K562 (cell line): ENCODE measurements around the gene KMT2D. TPM values are rescaled to one million over a fixed set of nuclear protein-coding genes. Genes with fewer than 3 reads are reported as not detected.

Source experiments
- ATAC-seq: fragments of 200-7000 bp; cut with Tn5 transposase; 3 replicates; pipeline ENCODE4 v1.9.1; 2020; ENCODE audit warnings: moderate library complexity
- BruUV-seq: library from RNA; stranded (reverse); fragments of 400-500 nt; replicated peaks from 2 replicates; lab custom pipeline; 2021; lab: Mats Ljungman, UMichigan
- CTCF ChIA-PET: fragments of 300-600 bp; formaldehyde crosslinking; extraction: SDS; loops from one replicate; lab custom pipeline; 2021; ENCODE audit warnings: low intra/inter-chr PET ratio; lab: Yijun Ruan, JAX
- POLR2A ChIA-PET: fragments of 300-600, 350-650 bp; sonication (Branson Sonifier 250); formaldehyde crosslinking; extraction: SDS; loops from one replicate; lab custom pipeline; 2021; ENCODE audit warnings: antibody characterized with exemption, inconsistent platforms; lab: Yijun Ruan, JAX
- DNase-seq, 4 experiments: peaks; one replicate each; pipeline versions ENCODE4 v3.0.0 to v3.0.0-alpha.2; 2011 to 2018; ENCODE audit warnings: low spot score in 3 of 4, mixed read lengths in 3 of 4; ENCODE audit errors: extremely low read depth in 1 of 4
- FAIRE-seq: peaks from 2 replicates; lab custom pipeline; 2011; peaks lifted over from hg19 to GRCh38; lab: Jason Lieb, UNC
- H2AFZ ChIP-seq: 2 replicates; pipeline ENCODE4 v1.6.0; 2011; ENCODE audit warnings: low read depth, low read length, control low read depth, inconsistent platforms
- H3K27ac ChIP-seq: fragments of 200-600 bp; 3 replicates; pipeline ENCODE4 v1.8.0; 2011; ENCODE audit warnings: low read depth, mild to moderate bottlenecking, control low read depth, inconsistent platforms, low read length, moderate library complexity, mixed read lengths; ENCODE audit errors: extremely low read depth
- H3K27me3 ChIP-seq, 2 experiments: fragments of 300-600 bp in 1 of 2; 2 replicates in 1 of 2; 3 replicates in 1 of 2; pipeline versions ENCODE4 v1.6.0 to v1.8.0; 2011; ENCODE audit warnings: inconsistent platforms in 2 of 2, low read length in 2 of 2, mild to moderate bottlenecking in 1 of 2, mixed read lengths in 1 of 2, moderate library complexity in 1 of 2; ENCODE audit not compliant: control insufficient read depth in 2 of 2, insufficient read depth in 2 of 2
- H3K36me3 ChIP-seq: fragments of 300-600 bp; 3 replicates; pipeline ENCODE4 v1.8.0; 2011; ENCODE audit warnings: mild to moderate bottlenecking, low read length, inconsistent platforms; ENCODE audit not compliant: control insufficient read depth, insufficient read depth
- H3K4me1 ChIP-seq, 2 experiments: fragments of 200-600 bp in 1 of 2; replicated peaks in 1 of 2; 2 replicates in 1 of 2; 3 replicates in 1 of 2; pipeline versions ENCODE4 v1.5.1 to v1.8.0; 2011; ENCODE audit warnings: inconsistent platforms in 2 of 2, low read length in 2 of 2, mild to moderate bottlenecking in 1 of 2, mixed read lengths in 1 of 2, moderate library complexity in 1 of 2; ENCODE audit not compliant: control insufficient read depth in 2 of 2, insufficient read depth in 2 of 2
- H3K4me2 ChIP-seq: 2 replicates; pipeline ENCODE4 v1.6.1; 2011; ENCODE audit warnings: low read length, control low read depth, inconsistent platforms, mixed read lengths; ENCODE audit not compliant: insufficient read depth
- H3K4me3 ChIP-seq: fragments of 200-600 bp; sonication (generic), shearing (Covaris generic); 2 replicates; pipeline ENCODE4 v1.5.1; 2016; ENCODE audit warnings: control low read depth, inconsistent platforms
- H3K79me2 ChIP-seq: fragments of 200-600 bp; 3 replicates; pipeline ENCODE4 v1.8.0; 2011; ENCODE audit warnings: low read length, inconsistent platforms; ENCODE audit not compliant: control insufficient read depth, insufficient read depth
- H3K9ac ChIP-seq, 2 experiments: 2 replicates each; pipeline versions ENCODE4 v1.6.0 to v1.6.1; 2011; ENCODE audit warnings: low read depth in 2 of 2, low read length in 2 of 2, control low read depth in 1 of 2, inconsistent platforms in 1 of 2, mild to moderate bottlenecking in 1 of 2, mixed read lengths in 1 of 2; ENCODE audit not compliant: insufficient read depth in 1 of 2
- H3K9me1 ChIP-seq: one replicate; pipeline ENCODE4 v1.6.0; 2011; ENCODE audit warnings: inconsistent platforms, mild to moderate bottlenecking, low read length, moderate library complexity; ENCODE audit not compliant: control insufficient read depth, insufficient read depth
- H3K9me3 ChIP-seq: replicated peaks from 2 replicates; pipeline ENCODE4 v1.5.1; 2011; ENCODE audit warnings: low read depth, low read length, inconsistent platforms; ENCODE audit not compliant: control insufficient read depth, insufficient read depth
- H4K20me1 ChIP-seq: replicated peaks from 2 replicates; pipeline ENCODE4 v1.6.1; 2011; ENCODE audit warnings: low read length, inconsistent platforms, mixed read lengths; ENCODE audit not compliant: control insufficient read depth, insufficient read depth
- CHAMP1 ChIP-seq: fragments of 450-650 bp; IDR thresholded peaks from 2 replicates; pipeline ENCODE4 v1.6.1; 2016; ENCODE audit warnings: mild to moderate bottlenecking
- HDAC2 ChIP-seq: fragments of 450-650 bp; IDR thresholded peaks from 2 replicates; pipeline ENCODE4 v1.6.1; 2016; ENCODE audit warnings: mild to moderate bottlenecking
- NFIC ChIP-seq: fragments of 450-650 bp; IDR thresholded peaks from 2 replicates; pipeline ENCODE4 v1.6.1; 2017; ENCODE audit warnings: mild to moderate bottlenecking, inconsistent platforms
- SPI1 ChIP-seq: IDR thresholded peaks from 2 replicates; pipeline ENCODE4 v1.6.1; 2011; ENCODE audit warnings: low read depth, low read length, control low read depth, borderline replicate concordance
- WGBS: fragments of 100-300 bp; shearing (Covaris generic); methylation state at CpG from one replicate; pipeline ENCODE4 v1.1.6; 2016; ENCODE audit warnings: low coverage, mixed read lengths; ENCODE audit not compliant: insufficient coverage; ENCODE audit errors: missing lambda C conversion rate; 5-methylcytosine and 5-hydroxymethylcytosine counted together
- in situ Hi-C: fragments of 300-500 bp; cut with MboI; formaldehyde crosslinking; loops from 4 replicates; pipeline ENCODE4 v1.15.0; 2018; ENCODE audit warnings: inconsistent platforms, mixed read lengths
- intact Hi-C: fragments of 100-400 bp; cut with micrococcal nuclease; formaldehyde crosslinking; loops from 2 replicates; pipeline ENCODE4 v1.14.2; 2022
- polyA plus RNA-seq, 8 experiments: library from polyadenylated mRNA; depleted of rRNA in 4 of 8; stranded (reverse) in 5 of 8; unstranded in 3 of 8; fragments of >200 nt; fragmentation: Nextera tagmentation in 2 of 8; fragmentation: Illumina TruSeq in 1 of 8; extraction: Ambion mirVana in 2 of 8; extraction: Trizol in 1 of 8; gene quantifications; 2 replicates each; pipeline versions ENCODE4 v1.2.1 to v1.2.3, GENCODE V29; 2011 to 2014; ENCODE audit warnings: inconsistent platforms in 1 of 8, missing spikeins in 1 of 8
- total RNA-seq, 7 experiments: library from RNA; depleted of rRNA in 6 of 7; stranded (reverse); fragments of >200 nt in 6 of 7; fragmentation: Illumina TruSeq in 2 of 7; extraction: Trizol in 2 of 7; gene quantifications; 2 replicates each; pipeline versions ENCODE4 v1.2.1 to v1.2.3, GENCODE V29; 2011 to 2021; ENCODE audit warnings: low replicate concordance in 1 of 7

KMT2D gene
- total and polyA plus RNA-seq, 9 of the 15 experiments (the other 6 are each of a cell fraction or from before 2014, with no cell fraction given), result 0.22 to 93.7 (median 13.7) TPM

GRCh38 chr12:49033611-49034285 lies 26.8 kb downstream of the KMT2D start:
- no peak for FAIRE-seq
- no peaks in the 10 kb centered on the region for H3K9me3 ChIP-seq
- H3K4me3 ChIP-seq, result no peak overlapping the region
- POLR2A ChIA-PET, result interaction anchor here (0.6 to 12.9 kb wide), 7 partner anchors 10 to 488 kb away, joined by 3 to 78 read pairs (median 6); partner anchors contain the start of gene PRKAG1
- BruUV-seq, result no TSS peak
- no peak for DNase-seq
- no peak for TF ChIP-seq SPI1
- no peak for TF ChIP-seq HDAC2
- no peak for TF ChIP-seq CHAMP1
- no peak for TF ChIP-seq NFIC
- no peak overlapping the region for H3K9ac ChIP-seq
- H3K4me2 ChIP-seq, result no peak overlapping the region
- peaks cover 0 to 13% of the 10 kb centered on the region in 2 experiments; a peak in 1 of 5 replicates for H3K4me1 ChIP-seq
- in situ Hi-C loops (no loop called here), intact Hi-C loops (no loop called here)
- CTCF ChIA-PET, result no interaction called here
- no peak for ATAC-seq
- H4K20me1 ChIP-seq, result no peaks in the 10 kb centered on the region; the same call in 1 of the 2 replicates
- no peak overlapping the region for H3K27ac ChIP-seq
- no peaks in the 10 kb centered on the region for H3K79me2 ChIP-seq
- 93% methylated on average over 12 of the region's 12 CpGs for WGBS
- peaks cover 97% of the 10 kb centered on the region for H3K36me3 ChIP-seq
- H2AFZ ChIP-seq, result no peak overlapping the region
- no peaks in the 10 kb centered on the region for H3K9me1 ChIP-seq
- no peaks in the 10 kb centered on the region for H3K27me3 ChIP-seq
